ENCODE data around the gene ZSCAN12. TPM values are rescaled to one million over a fixed set of nuclear protein-coding genes. Genes with fewer than 3 reads are reported as not detected.

ZSCAN12 gene
- total RNA-seq, 1 experiment from 2014 or later, result 12.6 TPM

- H3K36me3 Mint-ChIP-seq (ENCODE audit: insufficient read depth in 1 of 3, low read depth in 3 of 3), result peaks cover 5 to 12% (median 6%) of the 10 kb centered on the region in 3 experiments; a peak in 6 of 7 replicates
- no peaks in the 10 kb centered on the region for H3K9me3 Mint-ChIP-seq
- H3K27me3 Mint-ChIP-seq (ENCODE audit: low read depth), result no peaks in the 10 kb centered on the region
- Histone ChIP-seq H3K4me2 (ENCODE audit: insufficient read depth, insufficient read length, low read length) (no peak overlapping the region), H3K4me1 (ENCODE audit: insufficient read depth, low read length) (no peaks in the 10 kb centered on the region), H2BK20ac (ENCODE audit: low read depth, low read length, poor library complexity, severe bottlenecking) (no peak overlapping the region), H3K79me1 (ENCODE audit: insufficient read depth, low read depth, low read length, poor library complexity, severe bottlenecking) (no peaks in the 10 kb centered on the region), H3K27ac (ENCODE audit: insufficient read length, low read depth, low read length) (no peak overlapping the region), H3K23me2 (ENCODE audit: insufficient read length, low read depth, low read length, poor library complexity, severe bottlenecking) (no peaks in the 10 kb centered on the region), H3K4ac (ENCODE audit: low read depth, low read length) (no peak overlapping the region), H3K23ac (ENCODE audit: insufficient read length, low read depth, low read length) (no peak overlapping the region), H2AK5ac (ENCODE audit: insufficient read length, low read length) (no peak overlapping the region), H3K56ac (ENCODE audit: insufficient read length, low read depth, low read length) (no peak overlapping the region), H3K9ac (ENCODE audit: extremely low read depth, insufficient read length, low read length) (no peak overlapping the region), H4K5ac (ENCODE audit: insufficient read length, low read depth, low read length) (no peak overlapping the region), H2BK120ac (ENCODE audit: low read depth, low read length, poor library complexity, severe bottlenecking) (no peak overlapping the region), H3K18ac (ENCODE audit: insufficient read length, low read depth, low read length) (no peak overlapping the region), H3T11ph (ENCODE audit: low read length) (no peak overlapping the region), H2AFZ (ENCODE audit: low read length) (no peak overlapping the region), H4K20me1 (ENCODE audit: control insufficient read depth, insufficient read depth, insufficient read length) (no peaks in the 10 kb centered on the region), H3K14ac (ENCODE audit: insufficient read depth, low read length) (no peak overlapping the region), H4K8ac (replicated peaks; ENCODE audit: insufficient read length, low read depth, low read length) (no peak overlapping the region), H3K9me3 (ENCODE audit: control insufficient read depth, low read depth, low read length) (no peaks in the 10 kb centered on the region), H2BK5ac (ENCODE audit: insufficient read length, low read length) (no peak overlapping the region), H4K91ac (ENCODE audit: insufficient read length, low read depth, low read length) (no peak overlapping the region), H3K27me3 (ENCODE audit: insufficient read depth, low read length) (no peaks in the 10 kb centered on the region), H2BK12ac (ENCODE audit: insufficient read length, low read depth, low read length) (no peak overlapping the region), H2BK15ac (ENCODE audit: low read depth, low read length) (no peak overlapping the region), H3K79me2 (ENCODE audit: insufficient read depth, low read length) (no peaks in the 10 kb centered on the region)
- H3K27ac Mint-ChIP-seq, result no peak overlapping the region
- H3K4me1 Mint-ChIP-seq, result peaks cover 0 to 4% of the 10 kb centered on the region in 2 experiments; a peak in 2 of 4 replicates
- H3K4me3 Mint-ChIP-seq, result no peak overlapping the region
- no peak for TF ChIP-seq CTCF (conservative IDR thresholded peaks at IDR 0.05)
- no CpG with 5 or more reads among the region's 1 CpG for WGBS (ENCODE audit: extremely low coverage, insufficient read length, low lambda C conversion rate)
- no peak for DNase-seq
Observed at GRCh38 chr6:28373925-28374324, 25.6 kb downstream of the ZSCAN12 start.

All from H9 (cell line).